Esophagus muscularis mucosa (tissue), 4 donors: ENCODE measurements around the gene TMEM63B. TPM values are rescaled to one million over a fixed set of nuclear protein-coding genes. Genes with fewer than 3 reads are reported as not detected.

Source experiments
- DNase-seq: peaks from one replicate; pipeline ENCODE4 v3.0.0-alpha.2; 2017; ENCODE audit errors: extremely low spot score
- H3K27ac ChIP-seq, 4 donors: fragments of 200-600 bp; sonication (generic); replicated peaks in 1 of 4; 1 replicate in 3 of 4; 2 replicates in 1 of 4; pipeline ENCODE4 v1.5.1; 2016 to 2019; ENCODE audit warnings: mild to moderate bottlenecking in 1 of 4
- H3K27me3 ChIP-seq, 4 donors: fragments of 200-600 bp; sonication (generic); one replicate each; pipeline versions ENCODE4 v1.5.1 to v1.6.0; 2016 to 2019
- H3K36me3 ChIP-seq, 4 donors: fragments of 200-600 bp; sonication (generic); one replicate each; pipeline ENCODE4 v1.5.1; 2016 to 2019
- H3K4me1 ChIP-seq, 4 donors: fragments of 200-600 bp; sonication (generic); one replicate each; pipeline ENCODE4 v1.5.1; 2016 to 2019
- H3K4me3 ChIP-seq, 4 donors: fragments of 200-600 bp; sonication (generic); 1 replicate in 2 of 4; 2 replicates in 2 of 4; pipeline ENCODE4 v1.5.1; 2016 to 2019; ENCODE audit warnings: mild to moderate bottlenecking in 4 of 4, moderate library complexity in 1 of 4
- H3K9me3 ChIP-seq, 4 donors: fragments of 200-600 bp; sonication (generic); 1 replicate in 3 of 4; 2 replicates in 1 of 4; pipeline ENCODE4 v1.5.1; 2016 to 2019
- CTCF ChIP-seq, 3 experiments: fragments of 200-600 bp in 2 of 3; fragments of 450-650 bp in 1 of 3; sonication (generic) in 2 of 3; IDR thresholded peaks; one replicate each; pipeline ENCODE4 v1.5.1; 2017 to 2019; ENCODE audit warnings: antibody characterized with exemption in 3 of 3, mild to moderate bottlenecking in 2 of 3, moderate library complexity in 1 of 3
- EP300 ChIP-seq: sonication (generic); formaldehyde crosslinking; IDR thresholded peaks from one replicate; pipeline ENCODE4 v1.6.1; 2017; ENCODE audit warnings: antibody characterized with exemption
- POLR2A ChIP-seq: fragments of 450-650 bp; IDR thresholded peaks from one replicate; pipeline ENCODE4 v1.6.1; 2017; ENCODE audit warnings: antibody characterized with exemption, moderate library complexity, mild to moderate bottlenecking, low read depth
- POLR2AphosphoS5 ChIP-seq, 2 donors: sonication (generic); formaldehyde crosslinking; IDR thresholded peaks; one replicate each; pipeline ENCODE4 v1.6.1; 2017; ENCODE audit warnings: antibody characterized with exemption in 2 of 2
- WGBS: methylation state at CpG from one replicate; pipeline ENCODE4 v1.1.5; 2018; 5-methylcytosine and 5-hydroxymethylcytosine counted together
- intact Hi-C: fragments of 100-400 bp; cut with DNase I; formaldehyde crosslinking; loops from one replicate; pipeline ENCODE4 v1.15.1; 2023
- total RNA-seq, 4 donors: library from RNA; depleted of rRNA; stranded (reverse); fragments of >200 nt; gene quantifications; one replicate each; pipeline versions ENCODE4 v1.1.0 to v1.2.1, GENCODE V29; 2016

Gene TMEM63B
- total RNA-seq, 4 donors from 2014 or later: 18.2 to 31.1 (median 23.3) TPM

DNA sequence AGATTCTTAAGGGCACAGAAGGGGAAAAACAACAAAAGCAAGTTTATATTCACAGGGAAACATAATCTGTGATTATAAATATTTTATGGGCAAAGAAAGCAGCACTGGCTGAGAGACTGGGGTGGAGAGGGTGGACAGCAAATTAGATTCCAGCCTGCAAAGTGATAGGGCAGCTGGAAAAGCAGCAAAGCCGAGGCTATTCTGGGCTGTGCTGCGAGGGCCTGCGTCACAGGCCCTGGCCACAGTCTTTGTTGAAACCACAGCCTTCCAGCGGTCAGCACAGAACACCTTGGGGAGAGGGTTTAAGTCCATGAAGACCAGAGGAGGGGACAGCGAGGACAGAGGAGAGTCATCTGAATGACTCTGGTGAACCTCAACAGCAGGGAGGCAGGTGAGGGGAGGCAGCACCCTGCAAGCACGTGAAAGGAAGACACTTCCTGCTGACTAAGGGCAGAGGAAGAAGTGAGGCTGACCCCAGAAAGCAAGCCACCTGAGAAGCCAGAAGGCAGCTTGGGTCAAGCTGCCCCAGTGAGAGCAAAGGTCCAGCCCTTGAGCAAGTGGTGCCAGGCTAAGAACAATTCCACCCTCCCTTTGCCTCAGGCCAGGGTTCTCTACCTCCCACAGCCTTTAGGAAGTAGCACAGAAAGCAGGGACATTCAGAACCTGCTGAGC, 17.2 kb upstream of the TMEM63B start:
- Histone ChIP-seq H3K36me3 (peaks cover 26 to 85% (median 60%) of the 10 kb centered on the region in 4 donors), H3K27ac (no peak overlapping the region), H3K9me3 (no peaks in the 10 kb centered on the region), H3K4me1 (peaks cover 5 to 19% (median 12%) of the 10 kb centered on the region in 4 donors), H3K27me3 (no peaks in the 10 kb centered on the region), H3K4me3 (no peak overlapping the region)
- TF ChIP-seq EP300: no peak
- no peak for TF ChIP-seq POLR2A
- TF ChIP-seq POLR2AphosphoS5 (IDR thresholded peaks at IDR 0.05): no peak
- no peak for TF ChIP-seq CTCF (IDR thresholded peaks at IDR 0.05)
- 74% methylated on average over 6 of the region's 6 CpGs for WGBS
- DNase-seq: no peak
- intact Hi-C loops: no loop called here

DNA sequence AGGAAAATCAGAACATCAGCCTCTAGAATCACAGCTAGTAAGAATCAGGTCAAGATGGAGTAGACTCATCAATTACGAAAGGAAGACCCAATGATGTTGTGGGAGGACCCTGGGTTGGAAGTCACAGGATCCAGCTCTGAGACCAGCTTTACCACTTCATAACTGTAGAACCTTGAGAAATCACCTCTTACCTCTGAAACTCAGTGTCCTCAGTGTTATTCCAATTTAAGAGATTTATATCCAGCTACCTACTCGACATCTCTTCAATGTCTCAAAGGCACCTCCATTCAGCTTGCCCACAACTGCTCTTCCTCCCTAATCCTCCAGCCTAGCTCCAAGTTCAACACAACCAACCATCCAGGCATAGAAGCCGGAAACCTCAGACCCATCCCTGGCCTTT, 16.4 kb upstream of the TMEM63B start:
- intact Hi-C loops: no loop called here
- H3K27me3 ChIP-seq: no peaks in the 10 kb centered on the region
- WGBS: 98% methylated on average over 3 of the region's 3 CpGs
- no peak overlapping the region for H3K4me3 ChIP-seq
- TF ChIP-seq EP300: no peak
- TF ChIP-seq CTCF (IDR thresholded peaks at IDR 0.05): no peak
- TF ChIP-seq POLR2AphosphoS5 (IDR thresholded peaks at IDR 0.05): no peak
- TF ChIP-seq POLR2A: no peak
- H3K4me1 ChIP-seq: peaks cover 3 to 16% (median 10%) of the 10 kb centered on the region in 4 donors
- peaks cover 26 to 85% (median 64%) of the 10 kb centered on the region in 4 donors for H3K36me3 ChIP-seq
- no peaks in the 10 kb centered on the region for H3K9me3 ChIP-seq
- H3K27ac ChIP-seq: no peak overlapping the region
- no peak for DNase-seq

- Histone ChIP-seq H3K27me3 (no peaks in the 10 kb centered on the region), H3K4me1 (peaks cover 9 to 18% (median 15%) of the 10 kb centered on the region in 4 donors), H3K4me3 (no peak overlapping the region), H3K27ac (no peak overlapping the region), H3K36me3 (peaks cover 26 to 84% (median 63%) of the 10 kb centered on the region in 4 donors), H3K9me3 (no peaks in the 10 kb centered on the region)
- intact Hi-C loops: no loop called here
- no peak for DNase-seq
- WGBS: 73% methylated on average over 6 of the region's 6 CpGs
- TF ChIP-seq POLR2A: no peak
- no peak for TF ChIP-seq POLR2AphosphoS5 (IDR thresholded peaks at IDR 0.05)
- no peak for TF ChIP-seq EP300
- no peak for TF ChIP-seq CTCF (IDR thresholded peaks at IDR 0.05)
Measured at GRCh38 chr6:44111434-44112417, 15.6 kb upstream of the TMEM63B start.

GRCh38 chr6:44113414-44113813, 13.9 kb upstream of the TMEM63B start:
- peaks cover 26 to 67% (median 56%) of the 10 kb centered on the region in 4 donors for H3K36me3 ChIP-seq

More at GRCh38 chr6:44113414-44113813, 13.9 kb upstream of the TMEM63B start:
- TF ChIP-seq CTCF (IDR thresholded peaks at IDR 0.05): no peak
- TF ChIP-seq POLR2A: no peak
- Histone ChIP-seq H3K27ac (no peak overlapping the region), H3K27me3 (no peaks in the 10 kb centered on the region), H3K4me3 (no peak overlapping the region), H3K4me1 (peaks cover 17 to 31% (median 22%) of the 10 kb centered on the region in 4 donors), H3K9me3 (no peaks in the 10 kb centered on the region)
- 63% methylated on average over 3 of the region's 3 CpGs for WGBS
- intact Hi-C loops: no loop called here
- no peak for DNase-seq
